Activated CD4-positive, CD25-positive, alpha-beta regulatory T cell treated with anti-CD3 and anti-CD28 coated beads, Interleukin-2, amount 50 U/mL, for 24 hours (primary cell): ENCODE measurements around the gene DTWD2.
"Not testable (repeated sequence)": the region's sequence is repeated elsewhere in the genome, so short reads cannot be mapped to it uniquely, and the experiment has no call there.

Experiments used
- ATAC-seq, 2 donors: fragments of 150-1000 bp; cut with Tn5 transposase; one replicate each; pipeline ENCODE4 v1.10.0; 2021; ENCODE audit warnings: mild to moderate bottlenecking in 1 of 2, moderate library complexity in 1 of 2

DTWD2 gene

DNA sequence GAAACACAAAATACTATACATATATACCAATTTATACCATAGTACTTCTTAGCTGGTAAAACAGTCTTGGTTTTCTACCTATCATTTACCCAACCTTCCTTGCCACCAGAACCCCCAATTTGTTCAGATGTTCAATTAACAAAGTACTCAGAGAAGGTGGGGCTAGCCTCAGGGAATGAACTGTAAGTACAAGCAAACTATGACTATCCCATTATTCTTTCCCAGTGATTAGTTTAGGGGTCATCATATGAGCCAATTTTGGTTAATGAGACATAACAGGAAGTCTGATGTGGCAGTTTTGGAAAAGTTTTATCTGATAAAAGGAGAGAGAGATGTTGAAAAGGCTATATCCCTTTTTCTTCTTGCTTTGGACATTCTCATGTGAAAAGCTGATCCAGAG is 125.8 kb downstream of the DTWD2 start:
- ATAC-seq = no peak

DNA sequence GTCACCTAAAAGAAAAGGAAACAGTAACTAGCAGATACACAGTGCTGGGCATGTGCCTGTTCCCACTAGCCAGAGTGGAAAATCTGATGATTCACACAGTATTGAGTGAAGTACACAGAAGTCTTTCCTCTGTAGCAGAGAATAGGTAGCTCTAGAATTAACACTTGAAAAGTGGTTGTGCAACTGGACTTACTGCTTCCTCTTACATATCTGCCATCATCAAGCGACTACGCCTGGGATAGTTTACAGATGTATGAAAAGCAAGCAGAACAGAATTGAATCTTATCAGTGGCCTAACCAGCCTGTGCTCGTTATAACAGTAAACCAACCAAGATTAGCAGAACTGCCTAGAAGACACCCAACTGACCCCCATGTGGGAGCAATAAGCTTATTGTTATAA is 130.6 kb downstream of the DTWD2 start:
- no peak for ATAC-seq

DNA sequence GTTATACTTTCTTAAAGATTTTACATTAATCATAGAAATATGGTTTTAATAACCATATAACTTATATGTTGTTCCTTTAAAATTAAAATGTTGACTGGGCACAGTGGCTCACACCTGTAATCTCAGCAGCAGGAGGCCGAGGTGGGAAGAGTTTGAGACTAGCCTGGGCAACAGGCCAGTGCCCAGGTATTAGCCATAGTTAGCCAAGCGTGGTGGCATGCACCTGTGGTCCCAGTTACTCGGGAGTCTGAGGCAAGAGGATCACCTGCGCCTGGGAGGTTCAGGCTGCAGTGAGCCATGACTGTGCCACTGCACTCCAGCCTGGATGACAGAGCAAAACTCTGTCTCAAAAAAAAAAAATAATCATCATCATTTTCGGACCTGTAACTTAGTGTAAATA is 133.5 kb downstream of the DTWD2 start:
- no peak for ATAC-seq

DNA sequence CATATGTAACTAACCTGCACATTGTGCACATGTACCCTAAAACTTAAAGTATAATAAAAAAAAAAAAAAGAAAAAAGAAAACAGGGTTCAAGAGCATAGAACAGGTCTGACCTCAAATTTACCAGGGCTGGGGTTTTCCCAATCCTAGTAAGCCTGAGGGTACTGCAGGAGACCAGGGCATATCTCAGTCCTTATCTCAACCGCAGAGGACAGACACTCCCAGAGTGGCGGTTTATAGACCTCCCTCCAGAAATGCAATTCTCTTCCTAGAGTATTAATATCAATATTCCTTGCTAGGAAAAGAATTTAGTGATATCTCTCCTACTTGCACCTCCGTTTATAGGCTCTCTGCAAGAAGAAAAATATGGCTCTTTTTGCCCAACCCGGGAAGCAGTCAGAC is 136.6 kb downstream of the DTWD2 start:
- ATAC-seq = not testable (repeated sequence)

DNA sequence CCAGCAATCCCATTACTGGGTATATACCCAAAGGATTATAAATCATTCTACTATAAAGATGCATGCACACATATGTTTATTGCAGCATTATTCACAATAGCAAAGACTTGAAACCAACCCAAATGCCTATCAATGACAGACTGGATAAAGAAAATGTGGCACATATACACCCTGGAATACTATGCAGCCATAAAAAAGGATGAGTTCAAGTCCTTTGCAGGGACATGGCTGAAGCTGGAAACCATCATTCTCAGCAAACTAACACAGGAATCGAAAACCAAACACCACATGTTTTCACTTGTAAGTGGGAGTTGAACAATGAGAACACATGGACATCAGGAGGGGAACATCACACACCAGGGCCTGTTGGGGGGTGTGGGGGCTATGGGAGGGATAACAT is 138.8 kb downstream of the DTWD2 start:
- not testable (repeated sequence) for ATAC-seq

DNA sequence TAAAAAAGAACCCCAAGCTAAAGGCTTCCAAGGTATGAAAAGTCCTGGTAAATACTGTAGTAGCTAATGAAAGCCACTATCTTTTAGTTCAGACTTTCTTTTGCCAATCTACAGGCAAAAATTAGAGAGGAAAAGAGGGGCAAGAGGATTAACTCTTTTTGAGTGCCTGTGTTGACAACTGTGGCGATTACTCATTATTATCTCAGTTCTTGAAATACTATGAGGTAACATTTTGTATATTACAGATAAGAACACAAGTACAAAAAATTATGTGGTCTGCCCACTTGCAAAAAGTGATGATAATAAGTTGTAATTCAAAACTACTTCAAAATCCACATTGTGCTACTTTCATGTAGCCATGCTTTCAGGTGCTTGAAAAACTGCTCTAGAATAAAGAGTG is 144.0 kb downstream of the DTWD2 start:
- no peak for ATAC-seq

DNA sequence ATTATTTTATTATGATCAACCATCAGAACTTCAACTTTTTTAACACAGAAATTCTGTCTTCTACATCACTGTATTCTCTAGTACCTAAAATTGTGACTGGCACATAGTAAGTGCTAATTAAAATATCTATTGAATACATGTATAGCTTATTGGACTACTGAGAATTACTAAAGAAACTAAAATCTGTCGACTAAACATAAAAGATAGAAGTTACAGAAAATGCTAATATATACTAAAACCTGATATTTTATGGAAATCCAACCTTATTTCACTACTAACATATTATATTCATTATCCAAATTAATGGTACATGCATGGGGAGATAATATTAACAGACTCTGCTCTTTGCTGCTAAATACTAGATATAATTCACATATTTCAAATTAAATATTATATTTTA is 153.6 kb downstream of the DTWD2 start:
- ATAC-seq = no peak

DNA sequence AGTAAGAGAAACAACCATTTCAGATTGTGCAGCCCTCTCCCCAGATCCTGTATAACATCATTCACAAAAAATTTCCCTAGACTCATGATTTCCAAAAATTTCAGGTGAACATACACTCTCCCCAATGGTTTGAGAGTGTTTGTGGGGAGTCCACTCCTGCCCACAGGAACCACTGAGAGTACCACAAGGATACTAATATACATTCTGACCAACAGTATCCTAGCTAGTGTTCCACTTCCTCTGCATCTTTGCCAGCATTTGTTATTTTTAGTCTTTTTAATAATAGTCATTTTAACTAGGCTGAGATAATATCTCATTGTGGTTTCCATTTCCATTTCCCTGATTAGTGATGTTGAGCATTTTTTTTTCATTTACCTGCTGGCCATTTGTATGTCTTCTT is 155.4 kb downstream of the DTWD2 start:
- no peak for ATAC-seq

DNA sequence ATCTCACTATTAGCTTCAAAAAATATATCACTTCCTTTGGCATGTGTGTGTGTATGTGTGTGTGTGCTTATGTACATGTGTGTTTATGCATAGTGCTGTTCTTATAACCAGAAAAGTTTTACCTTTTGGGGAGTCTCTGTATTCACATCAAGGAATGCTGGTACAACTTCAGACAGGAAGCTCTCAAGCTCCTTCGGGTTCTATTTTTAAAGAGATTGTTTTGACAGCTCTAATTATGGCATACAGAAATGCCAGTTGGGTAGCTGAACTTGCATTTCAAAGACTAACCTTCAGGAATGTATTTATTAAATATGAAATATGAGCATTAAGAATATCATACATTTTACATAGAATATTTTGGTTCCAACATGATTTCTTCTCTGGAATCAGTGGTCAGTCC is 163.1 kb downstream of the DTWD2 start:
- no peak for ATAC-seq

DNA sequence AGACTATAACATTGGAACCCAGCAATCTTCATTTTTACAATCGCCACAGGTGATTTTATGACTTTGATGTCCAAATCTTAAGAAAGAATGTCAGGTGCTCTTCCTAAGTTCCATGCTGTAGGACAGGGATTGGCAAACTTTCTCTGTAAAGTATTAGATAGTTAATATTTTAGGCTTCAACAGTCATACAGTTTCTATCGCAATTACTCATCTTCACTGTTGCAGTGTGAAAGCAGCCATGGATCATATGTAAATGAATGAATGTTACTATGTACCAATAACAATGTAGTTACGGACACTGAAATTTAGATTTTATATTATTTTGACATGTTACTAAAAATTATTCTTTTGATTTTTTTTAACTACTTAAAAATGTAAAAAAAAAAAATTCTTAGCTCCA is 169.7 kb downstream of the DTWD2 start:
- no peak for ATAC-seq

DNA sequence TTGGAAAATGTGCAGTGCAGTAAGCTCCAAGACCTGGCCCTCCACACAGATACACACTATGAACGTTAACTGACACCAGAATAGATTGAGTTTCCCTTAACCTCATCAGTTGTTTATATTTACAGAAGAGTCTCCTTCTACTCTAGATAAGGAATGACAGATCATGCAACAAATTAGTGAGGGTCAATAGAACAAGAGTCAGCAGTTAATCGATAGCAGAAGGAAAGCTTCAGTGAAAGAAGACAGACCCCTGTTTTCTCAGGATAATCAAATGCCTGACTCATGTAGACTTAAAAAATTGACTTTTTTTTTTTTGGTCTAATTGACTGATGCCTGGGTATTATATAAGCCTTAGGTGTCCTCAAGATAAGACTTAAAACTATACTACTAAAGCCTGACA is 179.9 kb downstream of the DTWD2 start:
- no peak for ATAC-seq

DNA sequence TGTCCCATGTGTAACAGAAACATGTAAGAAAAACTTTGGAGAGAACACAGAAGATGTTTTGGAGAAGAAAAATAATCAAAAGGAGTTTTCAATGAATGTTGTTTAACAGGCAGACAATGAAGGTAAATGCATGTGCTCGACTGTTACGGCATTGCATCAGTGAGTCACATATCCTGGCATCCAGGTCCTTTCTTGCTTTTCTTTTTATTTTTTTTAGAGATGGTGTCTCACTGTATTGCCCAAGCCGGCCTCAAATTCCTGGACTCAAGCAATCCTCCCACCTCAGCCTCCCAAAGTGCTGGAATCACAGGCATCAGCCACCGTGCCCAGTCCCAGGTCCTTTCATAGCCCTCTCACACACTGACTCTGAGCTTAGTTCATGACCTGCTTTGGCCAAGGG is 181.8 kb downstream of the DTWD2 start:
- no peak for ATAC-seq

DNA sequence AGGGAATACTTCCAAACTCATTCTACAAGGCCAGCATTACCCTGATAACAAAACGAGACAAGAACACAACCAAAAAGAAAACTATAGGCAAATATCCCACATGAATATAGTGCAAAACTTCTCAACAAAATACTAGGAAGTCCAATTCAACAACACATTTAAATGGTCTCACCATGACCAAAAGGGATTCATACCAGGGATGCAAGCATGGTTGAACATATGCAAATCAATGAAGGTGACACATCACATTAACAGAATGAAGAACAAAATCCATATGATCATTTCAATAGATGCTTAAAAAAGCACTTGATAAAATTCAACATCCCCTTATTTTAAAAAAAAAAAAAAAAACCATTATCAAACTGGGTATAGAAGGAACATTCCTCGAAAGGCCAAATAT is 186.0 kb downstream of the DTWD2 start:
- ATAC-seq = no peak

DNA sequence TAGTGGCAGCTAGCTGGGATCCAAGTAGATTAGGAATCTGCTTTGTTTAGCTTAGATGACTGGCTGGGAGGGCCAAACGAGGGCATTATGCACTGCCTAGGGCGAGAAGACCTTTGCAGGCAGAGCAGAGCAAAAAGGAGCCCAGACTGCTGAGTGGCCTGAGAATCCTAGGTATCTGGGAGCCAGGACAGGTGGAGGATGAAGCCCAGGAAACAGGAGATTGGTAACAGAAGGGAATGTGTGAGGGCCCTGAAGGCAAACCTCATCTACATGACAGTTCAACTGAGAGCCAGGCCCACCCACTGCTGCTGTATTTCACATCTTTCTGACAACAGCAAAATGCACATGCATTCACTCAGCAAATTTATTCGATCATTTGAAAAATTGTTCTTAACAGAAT is 192.3 kb downstream of the DTWD2 start:
- no peak for ATAC-seq

DNA sequence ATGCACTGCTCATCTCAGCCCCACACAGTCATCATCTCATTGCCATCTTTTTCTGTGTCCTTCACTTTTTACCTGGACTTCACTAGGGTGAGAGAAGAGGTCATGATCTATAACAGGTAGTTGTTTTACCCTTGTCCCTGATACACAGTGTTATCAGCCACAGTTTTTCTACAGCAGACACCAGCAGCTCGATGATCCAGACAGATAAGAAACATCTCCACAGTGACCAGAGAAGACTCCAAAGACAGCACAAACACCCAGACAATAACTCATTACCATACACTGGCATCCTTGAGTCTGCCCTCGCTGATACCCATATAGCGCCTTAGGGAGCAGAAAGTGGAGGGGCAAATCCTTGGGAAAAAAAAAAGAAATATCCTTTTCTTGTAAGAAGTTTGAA is 194.1 kb downstream of the DTWD2 start:
- no peak for ATAC-seq

DNA sequence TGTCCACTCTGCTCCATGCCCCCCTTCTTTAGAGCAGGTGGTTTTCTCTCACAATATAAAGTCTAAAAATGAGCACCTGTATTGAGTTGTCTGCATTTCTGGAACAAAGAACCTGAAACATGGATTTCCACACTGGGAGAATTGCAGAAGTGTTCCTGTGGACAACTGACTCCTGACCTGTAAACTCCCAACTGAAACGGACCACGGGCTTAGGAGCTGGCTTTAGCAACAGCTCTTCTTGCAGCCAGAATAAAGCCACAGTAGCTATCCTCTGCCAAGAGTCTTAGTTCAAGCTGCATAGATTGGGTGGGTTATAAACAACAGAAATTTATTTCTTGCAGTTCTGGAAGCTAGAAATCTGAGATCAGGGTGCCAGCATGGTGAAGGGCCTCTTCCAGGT is 194.7 kb downstream of the DTWD2 start:
- ATAC-seq = no peak

DNA sequence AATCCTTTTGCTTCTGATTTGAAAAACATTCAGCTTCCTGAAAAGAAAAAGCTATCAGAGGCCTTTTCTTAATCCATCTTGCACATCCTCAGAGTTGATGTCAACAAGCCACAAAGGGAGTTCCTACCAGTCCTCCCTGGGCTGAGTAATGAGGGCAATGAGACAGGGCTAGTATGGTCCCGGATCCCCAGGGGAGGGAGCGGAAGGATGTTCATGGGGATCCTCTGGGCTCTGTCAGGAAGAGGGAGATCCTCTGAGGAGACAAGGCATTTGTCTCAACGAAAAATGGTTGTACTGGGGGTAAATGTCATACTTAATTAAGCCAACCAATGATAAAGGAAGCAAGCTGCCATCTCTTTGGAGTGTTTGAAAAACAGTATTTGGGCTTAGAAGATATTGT is 195.3 kb downstream of the DTWD2 start:
- ATAC-seq = no peak

DNA sequence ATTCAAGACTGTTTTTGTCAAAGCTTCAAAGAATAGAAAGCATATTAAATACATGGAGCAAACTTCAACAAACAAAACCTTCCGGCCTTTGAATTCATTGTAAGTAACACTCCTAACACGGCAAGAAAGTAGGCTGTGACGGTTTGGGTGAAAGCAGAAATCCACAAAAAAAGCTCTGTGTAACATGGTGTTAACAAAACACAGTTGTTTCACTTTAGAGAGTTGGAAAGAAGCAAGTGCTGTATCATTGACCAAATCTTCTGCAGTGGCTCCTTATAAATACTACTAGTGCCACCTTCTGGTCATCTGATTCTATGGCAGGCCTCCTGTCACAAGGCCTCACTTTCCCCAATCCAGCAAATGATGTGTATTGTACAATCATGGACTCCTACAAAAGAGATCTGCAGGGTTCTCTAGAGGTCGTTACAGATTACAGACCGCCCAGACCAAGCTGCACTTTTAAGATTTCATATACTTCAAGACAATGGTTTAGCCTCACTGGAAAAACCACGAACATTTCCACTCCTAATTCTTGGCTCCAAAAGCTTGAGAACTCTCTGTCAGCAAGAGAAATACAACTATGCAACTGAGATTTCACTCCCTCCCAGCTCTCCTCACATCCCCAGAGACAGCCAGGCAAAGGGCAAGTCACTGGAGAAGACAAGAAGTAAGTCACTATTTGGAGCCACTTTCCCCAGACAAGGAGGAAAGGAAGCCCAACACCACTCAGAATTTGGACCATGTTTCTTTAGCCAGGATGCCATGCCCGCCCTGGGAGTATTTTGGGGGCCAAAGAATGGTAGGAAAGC is 196.2 kb downstream of the DTWD2 start:
- ATAC-seq = peak in 1 of 2 donors; percentile 55

DNA sequence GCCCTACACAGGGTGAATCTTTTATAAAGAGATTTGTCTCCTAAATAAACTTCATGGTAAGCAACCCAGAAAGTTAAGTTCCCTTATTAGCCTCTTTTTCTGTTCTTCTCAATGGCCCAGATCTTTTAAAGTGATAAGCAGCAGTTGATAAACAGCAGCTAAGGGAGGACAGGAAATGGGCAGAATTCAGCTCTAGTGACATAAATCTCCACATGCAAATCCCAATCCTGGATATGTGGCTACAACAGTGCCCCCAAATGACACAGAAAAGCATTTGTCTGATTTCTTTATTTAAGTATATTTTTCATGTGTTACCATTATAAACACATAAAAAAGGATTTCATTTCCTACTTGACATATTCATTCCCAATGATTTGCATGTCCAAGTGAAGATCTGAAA is 199.0 kb downstream of the DTWD2 start:
- no peak for ATAC-seq

DNA sequence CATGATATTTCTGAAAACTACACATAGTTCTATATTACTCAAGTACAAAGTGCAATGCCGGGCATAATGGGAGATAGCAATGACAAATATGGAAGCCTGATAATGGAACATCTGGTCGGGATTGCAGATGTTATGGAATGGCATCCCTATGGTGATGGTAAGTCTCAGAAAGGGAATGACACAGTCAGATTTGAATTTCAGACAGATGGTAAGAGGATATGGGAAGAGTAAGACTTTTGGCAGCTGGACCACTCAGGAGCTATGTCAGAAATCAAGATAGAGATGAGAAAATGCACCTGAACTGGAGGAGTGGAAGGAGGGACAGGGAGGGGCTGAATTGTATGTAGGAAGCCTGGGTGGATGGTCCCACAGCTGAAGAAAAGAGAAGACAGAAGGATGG is 200.0 kb downstream of the DTWD2 start:
- no peak for ATAC-seq
